ENCODE results near the gene LPP.
"Not testable (repeated sequence)": the region's sequence is repeated elsewhere in the genome, so short reads cannot be mapped to it uniquely, and the experiment has no call there.

LPP gene

GRCh38 chr3:188698436-188698835 lies 544.5 kb downstream of the LPP start:
- DNase-seq: no peak

- DNase-seq: no peak
Measured at GRCh38 chr3:188700501-188700900, 546.5 kb downstream of the LPP start.

- no peak for DNase-seq
Measured at GRCh38 chr3:188700918-188701317, 547.0 kb downstream of the LPP start.

- no peak for DNase-seq
Measured at GRCh38 chr3:188701485-188701969, 547.6 kb downstream of the LPP start.

GRCh38 chr3:188702028-188702427 lies 548.1 kb downstream of the LPP start:
- DNase-seq: not testable (repeated sequence)

- no peak for DNase-seq
Measured at GRCh38 chr3:188706176-188706575, 552.2 kb downstream of the LPP start.

- no peak for DNase-seq
Measured at GRCh38 chr3:188706599-188706998, 552.6 kb downstream of the LPP start.

- DNase-seq: no peak
Measured at GRCh38 chr3:188707381-188708288, 553.7 kb downstream of the LPP start.

- no peak for DNase-seq
Measured at GRCh38 chr3:188711881-188712247, 557.9 kb downstream of the LPP start.

GRCh38 chr3:188712248-188712924 lies 558.4 kb downstream of the LPP start:
- no peak for DNase-seq

GRCh38 chr3:188712991-188713390 lies 559.0 kb downstream of the LPP start:
- DNase-seq: no peak

GRCh38 chr3:188719545-188719944 lies 565.6 kb downstream of the LPP start:
- DNase-seq: no peak

- DNase-seq: no peak
Measured at GRCh38 chr3:188720215-188720614, 566.3 kb downstream of the LPP start.

GRCh38 chr3:188720636-188721035 lies 566.7 kb downstream of the LPP start:
- DNase-seq: no peak

- no peak for DNase-seq
Measured at GRCh38 chr3:188721312-188721711, 567.4 kb downstream of the LPP start.

- no peak for DNase-seq
Measured at GRCh38 chr3:188721990-188722389, 568.0 kb downstream of the LPP start.

GRCh38 chr3:188722963-188723362 lies 569.0 kb downstream of the LPP start:
- no peak for DNase-seq

- DNase-seq: no peak
Measured at GRCh38 chr3:188727052-188727451, 573.1 kb downstream of the LPP start.

- no peak for DNase-seq
Measured at GRCh38 chr3:188728371-188728896, 574.5 kb downstream of the LPP start.

GRCh38 chr3:188729422-188729821 lies 575.5 kb downstream of the LPP start:
- no peak for DNase-seq

GRCh38 chr3:188734395-188734794 lies 580.4 kb downstream of the LPP start:
- DNase-seq: no peak

GRCh38 chr3:188739511-188739910 lies 585.6 kb downstream of the LPP start:
- DNase-seq: no peak

- DNase-seq: no peak
Measured at GRCh38 chr3:188740010-188740409, 586.1 kb downstream of the LPP start.
